MM.1S (cell line): ENCODE results near the gene TSPAN9.

Experiments used
- DNase-seq: peaks from one replicate; pipeline ENCODE4 v3.0.0-alpha.2; 2015
- H2AFZ ChIP-seq: fragments of 300-600 bp; sonication (generic); 2 replicates; pipeline ENCODE4 v1.6.0; 2016; ENCODE audit warnings: antibody characterized with exemption, low read length
- H3F3A ChIP-seq: fragments of 300-600 bp; sonication (generic); 2 replicates; pipeline ENCODE4 v1.6.1; 2016; ENCODE audit warnings: mild to moderate bottlenecking, antibody characterized with exemption, low read length, moderate library complexity, mixed read lengths; ENCODE audit not compliant: insufficient read depth
- H3K27ac ChIP-seq: fragments of 300-600 bp; sonication (generic); 2 replicates; pipeline ENCODE4 v1.5.1; 2016; ENCODE audit warnings: mild to moderate bottlenecking, low read length
- H3K27me3 ChIP-seq: fragments of 300-600 bp; sonication (generic); replicated peaks from 2 replicates; pipeline ENCODE4 v1.6.0; 2016; ENCODE audit warnings: low read length; ENCODE audit not compliant: insufficient read depth
- H3K36me3 ChIP-seq: fragments of 300-600 bp; sonication (generic); replicated peaks from 2 replicates; pipeline ENCODE4 v1.6.1; 2016; ENCODE audit warnings: mild to moderate bottlenecking, low read length, mixed read lengths; ENCODE audit not compliant: insufficient read depth
- H3K4me1 ChIP-seq: fragments of 300-600 bp; sonication (generic); 2 replicates; pipeline ENCODE4 v1.6.1; 2016; ENCODE audit warnings: low read length, mixed read lengths
- H3K4me2 ChIP-seq: fragments of 300-600 bp; sonication (generic); 2 replicates; pipeline ENCODE4 v1.6.0; 2016; ENCODE audit warnings: low read depth, low read length
- H3K4me3 ChIP-seq: fragments of 300-600 bp; sonication (generic); 2 replicates; pipeline ENCODE4 v1.5.1; 2016; ENCODE audit warnings: low read length, mixed read lengths
- H3K79me2 ChIP-seq: fragments of 300-600 bp; sonication (generic); 2 replicates; pipeline ENCODE4 v1.6.1; 2016; ENCODE audit warnings: mixed run types, low read length, mixed read lengths
- H3K9ac ChIP-seq: fragments of 300-600 bp; sonication (generic); 2 replicates; pipeline ENCODE4 v1.6.1; 2016; ENCODE audit warnings: low read length, mixed read lengths
- H3K9me2 ChIP-seq: fragments of 300-600 bp; sonication (generic); replicated peaks from 2 replicates; pipeline ENCODE4 v1.6.1; 2016; ENCODE audit warnings: mild to moderate bottlenecking, low read length, mixed read lengths; ENCODE audit not compliant: insufficient read depth
- H3K9me3 ChIP-seq: fragments of 300-600 bp; sonication (generic); replicated peaks from 2 replicates; pipeline ENCODE4 v1.6.1; 2016; ENCODE audit warnings: mild to moderate bottlenecking, low read length, mixed read lengths; ENCODE audit not compliant: insufficient read depth
- H4K20me1 ChIP-seq: fragments of 300-600 bp; sonication (generic); 2 replicates; pipeline ENCODE4 v1.6.1; 2016; ENCODE audit warnings: mild to moderate bottlenecking, low read length, moderate library complexity, mixed read lengths; ENCODE audit not compliant: insufficient read depth
- EZH2 ChIP-seq: fragments of 300-600 bp; sonication (generic); optimal IDR thresholded peaks from 2 replicates; pipeline ENCODE3; 2017; ENCODE audit warnings: low read depth, mild to moderate bottlenecking, antibody characterized with exemption, low read length, mixed read lengths
- EZH2phosphoT487 ChIP-seq: fragments of 300-600 bp; sonication (generic); IDR thresholded peaks from 2 replicates; pipeline ENCODE4 v1.6.1; 2018; ENCODE audit warnings: antibody characterized with exemption, low read length
- TF ChIP-seq, protein P1 (sequence below): fragments of 300-600 bp; sonication (generic); IDR thresholded peaks from 2 replicates; pipeline ENCODE4 v1.5.1; 2016; ENCODE audit warnings: antibody characterized with exemption, low read length, mixed read lengths

Gene TSPAN9

DNA sequence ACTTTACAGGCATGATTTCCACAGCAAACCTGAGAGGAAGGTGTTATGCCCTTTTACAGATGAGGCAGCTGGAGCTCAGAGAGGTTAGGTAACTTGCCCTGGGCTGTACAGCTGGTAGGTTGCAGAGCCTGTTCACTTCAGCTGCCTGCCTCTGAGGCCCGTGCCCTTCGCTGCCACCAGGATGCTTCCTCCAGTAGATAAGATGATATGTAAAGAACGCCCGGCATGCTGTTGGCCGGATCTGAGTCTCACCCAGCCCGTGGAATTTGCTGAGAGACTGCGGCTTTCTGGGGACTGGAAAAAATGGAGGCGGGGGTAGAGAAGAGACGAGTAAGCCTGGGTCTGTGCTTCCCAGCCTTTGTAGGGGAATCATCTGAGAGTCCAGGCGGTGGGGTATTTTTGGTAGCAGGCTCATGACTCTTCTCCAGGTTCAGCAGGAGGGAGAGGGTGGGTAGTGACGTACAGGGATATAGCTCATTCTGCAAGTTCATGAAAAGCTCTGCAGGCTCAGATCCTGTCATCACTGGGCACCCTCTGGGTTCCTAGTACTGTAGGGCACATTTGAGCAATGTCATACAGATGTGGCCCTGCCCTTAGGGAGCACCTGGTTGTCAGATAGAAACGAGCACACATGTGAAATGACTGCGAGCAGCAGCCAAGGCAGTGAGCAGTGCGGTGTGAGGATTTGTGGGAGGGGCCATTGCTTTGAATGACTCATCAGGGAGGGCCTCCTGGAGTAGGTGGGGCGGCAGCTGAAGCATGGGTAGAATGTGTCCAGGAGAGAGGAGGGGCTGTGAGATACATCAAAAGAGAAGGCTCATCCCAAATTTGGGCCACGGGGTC is 159.4 kb downstream of the TSPAN9 start:
- H3K27me3 ChIP-seq, result peaks cover 94% of the 10 kb centered on the region
- H3K36me3 ChIP-seq, result no peaks in the 10 kb centered on the region
- H4K20me1 ChIP-seq, result 0 out of 2 replicates have a peak, but pooled peaks cover 6% of the 10 kb centered on the region
- no peaks in the 10 kb centered on the region for H3K9me3 ChIP-seq
- H2AFZ ChIP-seq, result no peak overlapping the region
- no peak overlapping the region for H3K27ac ChIP-seq
- H3K4me3 ChIP-seq, result no peak overlapping the region
- no peaks in the 10 kb centered on the region for H3K9me2 ChIP-seq
- TF ChIP-seq EZH2 (no peak), EZH2phosphoT487 (no peak)
- TF ChIP-seq, protein P1, sequence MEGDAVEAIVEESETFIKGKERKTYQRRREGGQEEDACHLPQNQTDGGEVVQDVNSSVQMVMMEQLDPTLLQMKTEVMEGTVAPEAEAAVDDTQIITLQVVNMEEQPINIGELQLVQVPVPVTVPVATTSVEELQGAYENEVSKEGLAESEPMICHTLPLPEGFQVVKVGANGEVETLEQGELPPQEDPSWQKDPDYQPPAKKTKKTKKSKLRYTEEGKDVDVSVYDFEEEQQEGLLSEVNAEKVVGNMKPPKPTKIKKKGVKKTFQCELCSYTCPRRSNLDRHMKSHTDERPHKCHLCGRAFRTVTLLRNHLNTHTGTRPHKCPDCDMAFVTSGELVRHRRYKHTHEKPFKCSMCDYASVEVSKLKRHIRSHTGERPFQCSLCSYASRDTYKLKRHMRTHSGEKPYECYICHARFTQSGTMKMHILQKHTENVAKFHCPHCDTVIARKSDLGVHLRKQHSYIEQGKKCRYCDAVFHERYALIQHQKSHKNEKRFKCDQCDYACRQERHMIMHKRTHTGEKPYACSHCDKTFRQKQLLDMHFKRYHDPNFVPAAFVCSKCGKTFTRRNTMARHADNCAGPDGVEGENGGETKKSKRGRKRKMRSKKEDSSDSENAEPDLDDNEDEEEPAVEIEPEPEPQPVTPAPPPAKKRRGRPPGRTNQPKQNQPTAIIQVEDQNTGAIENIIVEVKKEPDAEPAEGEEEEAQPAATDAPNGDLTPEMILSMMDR, result no peak
- peak; percentile 36 for DNase-seq
- no peaks in the 10 kb centered on the region for H3F3A ChIP-seq
- no peaks in the 10 kb centered on the region for H3K4me1 ChIP-seq
- H3K9ac ChIP-seq, result no peak overlapping the region
- H3K4me2 ChIP-seq, result no peak overlapping the region
- H3K79me2 ChIP-seq, result no peaks in the 10 kb centered on the region

GRCh38 chr12:3238196-3238595 is 161.0 kb downstream of the TSPAN9 start:
- Histone ChIP-seq H3K79me2 (no peaks in the 10 kb centered on the region), H3K36me3 (no peaks in the 10 kb centered on the region), H3K9me3 (no peaks in the 10 kb centered on the region), H3K4me2 (no peak overlapping the region), H3K4me1 (no peaks in the 10 kb centered on the region), H3K27ac (no peak overlapping the region), H3K4me3 (no peak overlapping the region), H3F3A (no peaks in the 10 kb centered on the region), H3K9ac (no peak overlapping the region), H3K27me3 (peaks cover 94% of the 10 kb centered on the region), H2AFZ (no peak overlapping the region), H3K9me2 (no peaks in the 10 kb centered on the region), H4K20me1 (0 out of 2 replicates have a peak, but pooled peaks cover 4% of the 10 kb centered on the region)
- no peak for DNase-seq
- TF ChIP-seq EZH2, result no peak

- H3K27ac ChIP-seq, result no peak overlapping the region
- TF ChIP-seq EZH2, result no peak
- TF ChIP-seq EZH2phosphoT487, result no peak
- TF ChIP-seq, protein P1, result no peak
- no peak for DNase-seq
These were observed 164.4 kb downstream of the TSPAN9 start for GRCh38 chr12:3241621-3242020.

DNA sequence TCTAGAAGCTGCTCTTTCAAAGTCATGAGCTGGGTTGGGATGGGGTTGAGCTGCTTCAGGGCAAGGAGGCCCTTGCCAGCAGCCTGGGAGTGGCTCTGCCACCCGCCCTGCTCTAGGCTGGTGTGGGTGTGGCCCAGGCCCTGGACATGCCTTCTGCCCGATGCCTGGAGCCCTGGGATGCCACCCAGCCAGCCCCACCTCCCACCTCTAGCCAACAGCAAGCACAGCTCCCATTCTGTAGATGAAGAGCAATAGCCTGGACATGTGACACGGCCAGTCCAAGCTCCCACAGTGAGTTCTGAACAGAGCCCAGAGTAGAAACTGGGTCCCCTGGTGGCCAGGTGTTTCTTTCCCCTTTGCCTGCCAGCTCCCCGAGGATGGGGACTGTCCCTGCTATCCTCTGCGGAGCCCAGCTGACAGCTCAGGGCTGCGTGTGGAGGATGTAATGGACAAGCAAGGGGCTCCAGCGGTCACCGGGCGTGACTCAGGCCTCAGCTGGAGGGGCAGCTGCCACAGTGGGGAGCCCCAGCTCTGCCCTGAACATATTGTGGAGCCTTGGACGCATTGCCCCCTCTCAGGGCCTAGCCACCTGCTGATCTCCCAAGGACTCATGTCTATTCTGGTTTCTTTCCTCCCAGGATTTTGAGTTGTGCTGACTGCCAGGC is 165.2 kb downstream of the TSPAN9 start:
- no peak overlapping the region for H3K9ac ChIP-seq
- no peak for DNase-seq
- no peaks in the 10 kb centered on the region for H3K4me1 ChIP-seq
- H3K27me3 ChIP-seq, result peaks cover 99% of the 10 kb centered on the region
- H3F3A ChIP-seq, result no peaks in the 10 kb centered on the region
- no peak overlapping the region for H3K27ac ChIP-seq
- no peaks in the 10 kb centered on the region for H4K20me1 ChIP-seq
- H3K9me3 ChIP-seq, result no peaks in the 10 kb centered on the region
- H3K79me2 ChIP-seq, result no peaks in the 10 kb centered on the region
- H3K36me3 ChIP-seq, result no peaks in the 10 kb centered on the region
- H3K4me2 ChIP-seq, result no peak overlapping the region
- H3K4me3 ChIP-seq, result no peak overlapping the region
- TF ChIP-seq EZH2, result no peak
- TF ChIP-seq, protein P1, result no peak
- no peak for TF ChIP-seq EZH2phosphoT487
- H3K9me2 ChIP-seq, result no peaks in the 10 kb centered on the region
- H2AFZ ChIP-seq, result no peak overlapping the region

More at GRCh38 chr12:3241621-3242020, 164.4 kb downstream of the TSPAN9 start:
- Histone ChIP-seq H3K4me3 (no peak overlapping the region), H4K20me1 (no peaks in the 10 kb centered on the region), H3K36me3 (no peaks in the 10 kb centered on the region), H3K9ac (no peak overlapping the region), H3K79me2 (no peaks in the 10 kb centered on the region), H3K4me1 (no peaks in the 10 kb centered on the region), H3K4me2 (no peak overlapping the region), H3K9me2 (no peaks in the 10 kb centered on the region), H2AFZ (no peak overlapping the region), H3K9me3 (no peaks in the 10 kb centered on the region), H3F3A (no peaks in the 10 kb centered on the region), H3K27me3 (peaks cover 99% of the 10 kb centered on the region)
